GM18519 (cell line): ENCODE measurements around the gene SAPCD2.

Source experiments
- ATAC-seq: cut with Tn5 transposase; IDR thresholded peaks from one replicate; pipeline ENCODE4 v1.9.1; 2021; ENCODE audit warnings: mild to moderate bottlenecking, moderate library complexity; ENCODE audit not compliant: unreplicated experiment, low FRiP score

The SAPCD2 gene

DNA sequence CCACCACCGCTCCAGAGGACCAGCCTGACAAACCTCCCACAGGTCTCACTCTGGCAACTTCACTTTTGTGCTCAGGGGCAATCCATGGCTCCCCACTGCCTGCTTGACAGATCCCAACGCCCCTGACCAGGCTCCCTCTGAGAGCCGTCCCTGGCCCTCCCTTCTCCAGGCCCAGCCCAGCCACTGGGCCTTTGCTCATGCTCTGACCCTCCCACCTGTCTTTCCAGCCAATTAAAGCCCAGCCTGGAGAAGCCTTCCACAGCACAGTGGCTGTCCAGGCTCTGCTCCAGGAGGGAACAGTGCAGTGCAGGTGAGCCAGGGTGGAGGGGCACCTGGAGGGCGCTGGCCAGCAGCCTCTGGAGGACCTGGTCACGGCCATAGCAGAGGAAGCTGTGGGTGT, 19.8 kb downstream of the SAPCD2 start:
- no peak for ATAC-seq

DNA sequence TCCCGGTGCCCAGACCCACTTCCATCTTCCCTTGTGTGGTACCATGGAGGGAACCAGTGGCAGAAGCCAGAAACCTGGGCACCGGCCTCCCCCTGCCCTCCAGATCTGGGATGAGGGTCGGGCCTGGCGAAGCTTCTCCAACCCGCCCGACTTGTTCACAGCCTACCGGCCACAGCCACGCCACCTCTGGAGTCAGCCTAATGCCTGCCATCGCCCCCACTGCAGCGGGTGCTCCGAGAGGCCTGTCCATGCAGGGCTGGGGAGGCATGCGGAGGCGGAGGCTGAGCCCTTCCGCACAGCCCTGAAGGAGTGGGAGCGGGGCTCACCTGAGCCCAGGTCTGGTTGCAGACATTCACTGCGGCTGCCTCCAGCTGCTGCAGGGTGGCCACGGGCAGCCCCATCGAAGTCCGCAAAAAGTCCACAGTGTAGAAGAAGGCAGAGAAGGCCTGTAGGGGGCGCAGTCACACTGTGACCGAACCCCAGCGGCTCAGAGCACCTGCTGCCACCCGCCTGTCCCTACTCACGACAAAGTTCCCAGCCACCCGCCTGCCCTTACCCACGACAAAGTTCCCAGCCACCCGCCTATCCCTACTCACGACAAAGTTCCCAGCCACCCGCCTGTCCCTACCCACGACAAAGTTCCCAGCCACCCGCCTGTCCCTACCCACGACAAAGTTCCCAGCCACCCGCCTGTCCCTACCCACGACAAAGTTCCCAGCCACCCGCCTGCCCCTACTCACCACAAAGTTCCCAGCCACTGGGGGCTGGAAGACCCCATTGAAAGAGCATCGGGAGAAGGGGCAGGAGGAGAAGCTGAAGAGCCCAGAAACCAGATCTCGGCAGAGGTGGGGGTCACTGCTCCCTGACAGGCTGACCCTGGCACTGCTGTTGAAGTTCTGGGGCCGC, 20.6 kb downstream of the SAPCD2 start:
- no peak for ATAC-seq

DNA sequence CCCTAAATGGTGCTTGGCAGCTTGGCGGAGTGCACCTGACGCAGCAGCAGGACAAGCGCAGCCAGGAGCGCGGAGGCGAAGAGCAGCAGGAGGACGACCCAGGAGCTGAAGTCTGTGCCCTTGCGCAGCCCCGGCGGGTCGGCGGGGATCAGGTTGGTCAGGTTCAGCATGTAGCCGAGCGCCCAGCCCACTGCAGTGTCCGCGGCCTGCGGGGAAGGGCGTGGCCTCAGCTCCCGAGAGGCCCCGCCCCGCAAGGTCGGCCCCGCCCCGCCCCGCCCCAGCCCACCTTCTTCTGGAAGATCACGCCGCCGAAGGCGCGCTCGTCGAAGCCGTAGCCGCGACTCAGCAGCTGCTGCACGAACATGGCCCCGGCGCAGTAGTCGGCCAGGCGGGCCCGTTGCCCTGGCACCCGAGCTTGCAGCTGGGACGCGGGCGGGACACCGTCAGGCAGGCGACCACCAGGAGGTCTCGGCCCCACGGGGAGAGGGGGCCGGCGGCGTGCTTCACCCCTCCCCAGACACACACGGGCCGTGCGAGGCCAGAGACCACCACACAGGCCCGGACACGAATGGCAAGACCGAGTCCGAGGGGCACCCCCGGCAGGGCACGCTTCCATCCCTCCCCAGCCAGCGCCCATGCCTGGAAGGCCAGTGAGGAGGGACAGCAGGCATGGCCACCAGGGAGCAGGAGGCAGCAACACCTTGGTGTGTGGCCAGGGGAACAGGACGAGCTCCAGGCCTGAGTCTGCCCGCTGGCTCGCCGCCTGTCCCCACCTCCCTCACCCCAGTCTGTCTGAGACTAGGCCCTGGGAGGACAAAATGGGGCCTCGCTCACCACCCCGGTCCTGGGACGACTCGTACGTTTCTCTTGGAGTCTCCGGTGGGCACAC, 21.5 kb downstream of the SAPCD2 start:
- ATAC-seq: no peak

DNA sequence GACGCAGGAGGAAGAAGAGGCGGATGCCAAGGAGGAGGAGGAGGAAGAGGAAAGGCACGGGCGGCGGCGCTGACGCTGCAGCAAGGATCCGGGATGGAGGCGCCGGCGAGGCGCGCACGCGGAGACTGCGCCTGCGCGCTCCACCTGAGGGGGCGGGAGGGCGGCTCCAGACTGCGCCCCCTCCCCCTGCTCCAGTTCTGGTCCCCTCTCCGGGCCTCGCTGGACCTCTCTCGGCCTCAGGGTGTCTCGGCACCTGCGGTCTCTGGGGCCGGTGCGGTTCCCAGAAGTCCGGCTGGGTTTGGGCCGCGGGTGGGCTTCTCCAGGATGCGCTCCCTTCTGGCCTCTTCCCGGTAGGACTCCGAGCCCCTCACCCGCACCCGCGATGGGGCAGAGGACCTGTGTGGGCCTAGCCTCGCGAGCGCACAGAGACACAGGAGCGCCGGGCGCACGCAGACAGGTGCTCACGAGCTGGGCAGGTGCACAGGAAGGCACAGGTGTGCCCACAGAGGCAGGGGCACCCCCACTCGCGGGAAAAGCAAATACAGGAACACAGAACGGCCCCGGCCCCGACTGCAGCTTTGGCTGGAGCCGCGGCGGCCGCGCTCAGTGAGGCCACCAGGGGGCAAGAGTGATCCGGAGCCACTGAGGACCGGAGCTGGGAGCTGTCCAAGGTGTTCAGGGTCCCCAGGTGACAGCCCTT, 24.1 kb downstream of the SAPCD2 start, which contains the start of gene NPDC1:
NPDC1 (minus strand) TSS at position 90 of the 700 bp plus-strand sequence. CDS start 188 bp downstream, outside the sequence.
- no peak for ATAC-seq

DNA sequence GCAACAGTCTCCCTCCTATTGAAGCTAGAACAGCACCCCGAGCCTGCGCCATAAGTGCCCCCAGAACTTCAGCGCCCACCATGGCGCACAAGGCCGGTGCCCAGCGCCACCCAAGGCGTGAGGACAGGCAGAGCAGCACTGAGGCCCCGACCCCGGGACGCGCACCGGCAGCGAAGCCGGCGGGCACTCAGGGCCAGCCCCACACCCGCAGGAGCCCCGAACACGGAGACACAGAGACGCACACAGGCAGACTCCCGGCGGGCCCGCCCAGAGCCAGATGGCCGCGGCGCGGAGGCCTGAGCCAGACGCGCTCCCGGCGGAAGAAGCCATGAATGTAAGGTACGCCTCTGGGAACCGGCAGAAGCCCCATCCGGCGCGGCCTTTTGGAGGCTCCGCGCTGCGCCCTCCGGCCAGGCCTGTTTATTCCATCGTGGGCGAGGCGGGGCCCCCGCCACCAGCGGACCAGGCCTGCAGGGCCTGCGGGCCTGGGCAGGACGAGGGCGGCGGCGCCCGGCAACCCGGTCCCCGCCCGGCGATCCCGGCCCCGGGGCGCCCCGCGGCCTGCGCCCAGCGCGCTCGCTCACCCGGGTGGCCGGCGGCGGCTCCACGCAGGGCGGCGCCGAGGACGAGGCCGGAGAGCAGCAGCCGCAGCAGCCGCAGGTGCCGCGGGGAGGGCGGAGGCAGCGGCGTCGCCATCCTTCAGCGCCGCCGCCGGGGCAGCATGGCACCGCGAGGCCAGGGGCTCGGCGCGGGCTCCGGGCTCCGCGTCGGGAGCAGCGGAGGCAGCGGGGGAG, 24.9 kb downstream of the SAPCD2 start:
- ATAC-seq: no peak

DNA sequence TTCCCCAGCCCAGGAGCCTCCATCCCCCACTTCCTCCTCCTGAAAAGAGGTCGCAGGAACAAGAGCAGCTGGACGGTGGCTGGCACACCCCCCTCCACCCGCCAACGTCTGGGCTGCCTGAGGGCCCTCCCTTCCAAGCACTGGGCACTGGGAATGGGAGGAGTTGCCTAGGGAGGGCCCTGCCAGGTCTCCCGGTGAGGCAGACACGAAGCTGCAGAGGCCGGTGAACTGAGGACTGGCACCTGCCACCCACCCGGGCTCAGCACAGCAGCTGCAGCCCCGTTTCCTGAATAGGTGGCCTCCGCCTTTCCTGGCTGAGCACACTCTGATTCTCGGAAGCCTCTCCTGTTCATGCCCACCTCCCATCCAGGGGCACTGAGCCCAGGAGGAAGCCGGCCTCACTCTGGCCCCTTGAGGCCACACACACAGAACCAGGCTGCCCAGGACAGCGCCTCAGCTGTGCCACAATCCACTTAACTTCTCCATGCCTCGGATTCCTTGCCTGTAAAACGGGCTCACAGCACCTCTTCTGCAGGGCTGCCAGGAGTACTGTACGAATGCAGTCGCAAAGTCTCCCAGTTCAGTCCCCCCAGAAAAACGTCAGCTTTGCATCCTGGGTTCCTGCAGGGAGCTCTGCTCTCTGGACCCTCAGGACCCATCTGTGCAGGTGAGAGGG, 25.7 kb downstream of the SAPCD2 start:
- ATAC-seq: no peak

DNA sequence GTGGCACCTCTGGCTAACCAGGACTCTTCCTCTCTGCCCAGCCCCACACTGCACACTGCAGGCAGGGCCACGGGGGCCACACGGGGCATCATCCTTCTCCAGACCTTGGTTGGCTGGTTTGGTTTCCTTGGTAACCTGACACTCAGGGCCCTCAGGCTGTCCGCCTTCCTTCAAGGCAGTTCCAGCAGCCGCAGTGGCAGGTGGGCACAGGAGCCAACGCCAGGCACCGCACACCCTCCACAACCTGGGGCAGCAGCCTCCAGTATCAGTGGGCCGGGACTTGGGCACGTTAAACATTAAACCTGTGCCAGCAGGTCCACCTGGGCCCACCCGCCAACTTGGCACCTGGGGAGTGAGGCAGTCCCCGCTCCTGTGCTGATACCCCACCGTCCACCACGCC, 26.3 kb downstream of the SAPCD2 start:
- no peak for ATAC-seq

DNA sequence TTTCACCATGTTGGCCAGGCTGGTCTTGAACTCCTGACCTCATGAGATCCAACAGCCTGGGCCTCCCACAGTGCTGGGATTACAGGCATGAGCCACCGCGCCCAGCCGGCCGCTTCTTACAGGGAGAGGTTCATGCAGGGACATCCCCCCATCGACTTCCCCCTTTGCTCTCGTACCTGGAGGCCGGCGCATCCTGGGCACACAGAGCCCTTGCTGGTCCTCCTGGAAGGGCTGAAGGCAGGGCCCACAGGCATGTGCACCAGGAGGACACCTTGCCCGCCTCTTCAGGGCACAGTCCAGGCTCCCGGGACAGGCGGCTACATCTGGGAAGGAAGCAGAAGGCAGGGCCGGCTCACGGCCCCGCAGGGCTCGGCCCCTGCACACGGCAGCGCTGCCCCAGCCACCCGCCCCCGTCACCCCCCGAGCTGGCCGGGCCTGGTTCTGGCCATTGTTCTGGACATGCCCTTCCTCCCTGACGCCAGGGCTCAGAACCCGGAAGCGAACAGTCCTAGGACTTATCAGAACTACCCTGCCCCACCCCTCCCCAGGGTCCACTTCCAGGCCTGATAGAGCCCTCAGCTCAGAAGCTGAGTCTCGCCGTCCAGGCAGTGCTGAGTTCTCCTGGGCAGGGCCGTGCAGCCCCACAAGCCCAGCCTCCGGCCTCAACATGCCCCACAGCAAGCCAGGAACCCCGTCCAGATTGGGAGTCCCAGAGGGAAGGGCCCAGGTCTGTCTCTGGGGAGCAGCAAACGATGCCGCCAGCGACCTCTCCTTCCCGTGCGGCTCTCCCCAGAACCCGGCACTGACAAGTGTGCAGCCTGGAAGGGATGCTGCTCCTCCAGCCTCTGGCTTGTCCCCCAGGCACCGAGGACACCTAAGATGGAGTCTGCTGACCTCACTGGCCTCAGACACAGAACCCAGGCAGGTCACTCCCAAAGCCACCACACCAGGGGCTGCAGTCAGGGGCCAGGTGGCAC, 27.3 kb downstream of the SAPCD2 start:
- ATAC-seq: no peak

DNA sequence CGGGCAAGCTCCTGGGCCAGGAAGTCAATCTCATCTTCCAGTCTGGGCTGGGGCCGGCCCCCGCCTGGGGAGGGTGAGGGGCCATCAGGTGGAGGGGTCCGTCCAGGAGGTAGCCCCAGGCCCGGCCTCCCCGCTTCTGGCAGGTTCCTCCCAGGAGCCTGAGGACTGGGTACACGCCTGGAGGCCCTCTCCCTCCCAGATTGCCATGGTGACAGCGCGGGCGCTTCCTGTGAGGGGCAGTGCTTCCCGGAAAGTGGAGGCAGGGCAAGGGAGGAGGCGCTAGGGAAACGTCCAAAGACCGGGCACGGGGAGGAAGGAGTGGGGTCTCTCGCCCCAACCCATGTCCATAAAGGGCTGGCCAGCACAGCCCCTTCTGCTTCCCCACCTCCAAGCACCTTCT, 29.2 kb downstream of the SAPCD2 start:
- no peak for ATAC-seq

DNA sequence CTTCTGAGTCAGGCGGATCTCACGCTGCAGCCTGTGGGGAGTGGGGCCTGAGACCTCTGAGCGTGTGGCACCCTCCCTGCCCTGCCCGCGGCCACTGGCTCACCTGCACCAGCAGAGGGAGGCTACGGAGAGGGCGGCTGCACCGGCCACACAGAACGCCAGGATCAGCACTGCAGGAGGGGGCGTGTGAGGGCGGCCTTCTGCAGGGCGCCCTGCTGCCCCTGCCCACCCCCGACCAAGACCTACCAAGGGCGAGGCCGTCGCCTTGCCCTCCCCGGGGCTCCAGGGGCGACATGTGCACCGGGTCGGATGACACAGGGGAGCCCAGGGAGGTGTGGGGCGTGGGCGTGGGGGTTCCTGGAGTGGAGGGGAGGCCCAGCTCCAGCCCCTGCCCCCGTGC, 29.8 kb downstream of the SAPCD2 start:
- no peak for ATAC-seq

DNA sequence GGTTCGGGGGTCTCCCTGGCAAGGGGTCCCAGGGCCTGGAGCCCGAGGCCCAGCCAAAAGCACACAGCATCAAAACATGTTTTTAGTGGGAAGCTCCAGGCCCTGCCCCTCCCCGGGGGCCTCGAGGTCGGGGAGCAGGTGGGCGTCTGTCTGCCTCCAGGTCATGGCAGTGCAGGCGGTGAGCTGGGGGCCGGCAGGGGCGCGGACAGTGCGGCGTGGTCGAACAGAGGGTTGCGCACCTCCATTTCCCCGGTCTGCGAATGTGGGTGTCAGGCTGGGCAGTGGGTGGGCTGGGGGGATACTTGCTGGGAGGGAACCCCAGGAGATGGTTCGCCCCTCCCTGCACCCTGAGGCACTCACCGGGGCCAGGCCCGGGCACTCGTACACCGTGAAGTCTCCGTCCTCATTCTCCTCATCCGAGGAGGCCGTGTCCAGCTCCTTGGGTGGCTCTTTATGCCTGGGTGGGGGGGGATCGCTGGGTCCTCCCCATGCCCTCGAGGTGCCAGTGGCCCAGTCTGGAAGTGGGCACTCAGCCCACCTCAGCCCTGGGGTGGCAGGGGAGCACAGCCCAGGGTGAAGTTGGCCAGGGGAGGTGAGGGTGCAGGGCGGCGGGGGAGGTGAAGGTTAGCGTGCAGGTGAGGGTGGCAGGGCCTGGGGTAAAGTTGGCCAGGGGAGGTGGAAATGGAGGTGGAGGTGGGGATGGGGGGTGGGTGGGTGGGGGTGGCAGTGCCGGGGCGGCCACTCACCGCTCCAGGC, 30.6 kb downstream of the SAPCD2 start:
- ATAC-seq: no peak

DNA sequence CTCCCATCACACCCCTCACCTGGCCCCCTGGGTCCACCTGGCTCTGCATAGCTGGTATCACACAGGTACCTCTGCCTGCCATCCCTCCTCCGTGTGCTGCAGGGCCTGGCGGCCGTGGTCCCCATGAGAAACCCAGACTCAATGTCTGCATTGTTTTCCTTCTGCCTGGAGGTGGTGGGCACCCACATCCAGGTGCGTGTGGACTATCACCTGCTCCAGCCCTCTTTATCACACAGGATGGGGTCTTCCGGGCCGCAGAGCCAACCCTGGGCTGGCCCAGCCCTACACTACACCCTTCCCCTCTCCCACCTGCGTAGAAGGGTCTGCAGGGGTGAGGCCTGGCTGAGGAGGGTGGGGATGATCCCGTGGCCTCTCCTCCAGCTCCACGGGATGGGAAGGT, 31.4 kb downstream of the SAPCD2 start:
- ATAC-seq: no peak

DNA sequence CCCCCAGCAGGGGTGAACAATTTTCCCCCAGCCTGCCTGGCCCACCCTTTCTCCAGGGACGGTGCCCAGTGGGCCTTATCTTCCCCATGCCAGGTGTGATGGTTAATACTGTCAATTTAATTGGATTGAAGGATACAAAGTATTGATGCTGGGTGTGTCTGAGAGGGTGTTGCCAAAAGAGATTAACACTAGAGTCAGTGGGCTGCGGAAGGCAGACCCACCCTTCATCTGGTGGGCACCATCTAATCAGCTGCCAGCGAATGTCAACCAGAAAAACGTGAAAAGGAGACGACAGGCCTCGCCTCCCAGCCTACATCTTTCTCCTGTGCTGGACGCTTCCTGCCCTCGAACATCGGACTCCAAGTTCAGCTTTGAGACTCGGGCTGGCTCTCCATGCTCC, 32.9 kb downstream of the SAPCD2 start:
- no peak for ATAC-seq

DNA sequence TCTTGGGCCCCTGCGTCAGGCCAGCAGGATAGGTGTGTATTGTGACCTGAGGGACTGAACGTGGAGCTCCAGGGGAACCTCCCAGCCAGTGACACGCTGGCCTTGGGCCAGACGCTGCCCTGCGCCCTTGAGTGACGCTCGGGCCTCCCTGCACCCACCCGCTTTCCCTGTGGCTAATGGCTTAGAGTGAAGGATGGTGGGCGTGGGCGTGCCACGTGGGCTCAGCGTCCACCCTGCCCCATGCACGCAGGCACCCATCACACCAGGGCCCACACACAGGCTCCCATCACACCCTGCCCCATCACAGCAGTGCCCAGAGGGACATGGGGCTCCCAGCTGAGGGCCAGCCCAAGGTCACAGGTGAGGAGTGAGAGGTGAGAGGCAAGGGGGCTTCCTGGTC, 33.3 kb downstream of the SAPCD2 start:
- ATAC-seq: no peak

DNA sequence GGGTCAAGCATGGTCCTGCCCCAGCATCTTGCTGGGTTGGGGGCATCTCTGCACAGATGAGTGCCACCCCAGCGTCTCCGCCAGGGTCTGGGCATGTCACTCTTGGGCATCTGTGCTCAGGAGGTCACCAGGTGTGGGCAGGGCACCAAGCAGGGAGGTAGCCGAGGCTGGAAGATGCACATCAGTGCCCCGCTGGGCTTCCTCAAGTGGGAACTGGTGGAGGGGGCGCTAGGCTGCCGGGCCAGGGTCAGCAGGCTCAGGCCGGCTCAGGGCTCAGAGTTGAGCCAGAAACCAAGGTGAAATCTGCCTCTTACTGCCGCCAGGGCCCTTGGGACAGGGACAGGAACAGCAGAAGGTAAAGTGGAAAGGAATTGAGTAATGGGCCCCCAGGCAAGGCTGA, 34.4 kb downstream of the SAPCD2 start:
- no peak for ATAC-seq

DNA sequence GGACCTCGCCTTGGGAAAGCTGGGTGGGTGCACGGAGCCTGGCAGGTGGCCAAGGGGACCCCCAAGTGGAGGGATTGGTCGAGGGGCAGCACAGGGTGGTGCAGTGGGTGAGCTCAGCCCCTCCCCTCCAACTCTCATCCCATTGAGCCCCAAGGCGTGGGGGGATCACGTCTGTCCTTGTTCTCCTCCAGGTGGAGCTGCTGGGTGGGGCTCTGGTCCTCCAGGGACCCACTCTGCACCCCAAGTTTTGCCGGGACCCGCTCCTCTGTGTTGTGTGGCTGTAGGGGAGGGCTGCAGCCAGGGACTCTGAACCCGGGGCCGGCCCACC, 34.9 kb downstream of the SAPCD2 start:
- no peak for ATAC-seq

DNA sequence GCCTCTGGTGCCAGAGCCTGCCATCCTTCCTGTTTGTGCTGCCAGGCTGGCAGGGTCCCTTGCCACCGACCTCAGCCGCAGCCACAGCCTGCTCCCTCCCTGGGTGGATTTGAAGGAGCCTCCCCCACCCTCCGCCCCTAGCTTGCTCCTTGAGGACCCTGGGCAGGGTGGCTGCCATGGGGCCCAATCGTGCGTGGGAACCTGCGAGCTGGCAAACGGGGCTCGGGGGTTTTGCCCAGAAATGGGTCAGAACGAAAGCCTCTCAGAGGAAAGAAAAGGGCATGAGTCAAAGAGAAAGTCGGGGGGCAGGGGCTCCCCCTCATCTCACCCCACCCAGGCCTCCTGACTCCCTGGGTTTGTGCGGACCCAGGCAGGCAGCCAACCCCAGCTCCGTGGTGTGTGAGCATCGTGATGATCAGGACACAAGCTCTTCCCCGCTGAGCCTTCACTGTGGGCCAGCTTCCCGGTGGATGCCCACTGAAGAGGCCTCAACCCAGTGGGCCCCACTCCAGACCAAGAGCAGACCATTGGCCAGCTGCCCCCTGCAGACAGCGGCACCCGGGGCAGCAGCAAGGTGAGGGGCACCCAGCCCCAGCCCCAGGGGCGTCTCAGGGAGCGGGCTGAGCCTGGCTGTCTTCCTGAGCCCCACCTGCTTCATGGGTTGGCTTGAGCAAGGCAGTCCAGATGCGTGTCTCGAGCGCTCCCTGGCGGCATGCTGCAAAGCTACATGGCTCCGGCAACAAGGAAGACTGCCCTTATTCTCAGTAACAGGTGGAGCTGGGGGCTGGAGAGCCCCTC, 35.4 kb downstream of the SAPCD2 start:
- no peak for ATAC-seq
